Ishikawa (cell line): ENCODE measurements around the gene PRM2.

Experiments
- CEBPB ChIP-seq: IDR thresholded peaks from 2 replicates; pipeline ENCODE4 v1.6.1; 2012
- CREB1 ChIP-seq: IDR thresholded peaks from 2 replicates; pipeline ENCODE4 v1.6.1; 2012; ENCODE audit warnings: low read depth
- EGR1 ChIP-seq: IDR thresholded peaks from 2 replicates; pipeline ENCODE4 v1.6.1; 2012
- EP300 ChIP-seq: IDR thresholded peaks from 2 replicates; pipeline ENCODE4 v1.6.1; 2012; ENCODE audit warnings: borderline replicate concordance
- FOXM1 ChIP-seq: IDR thresholded peaks from 2 replicates; pipeline ENCODE4 v1.6.1; 2012; ENCODE audit warnings: low read depth, borderline replicate concordance
- NFIC ChIP-seq: IDR thresholded peaks from 2 replicates; pipeline ENCODE4 v1.6.1; 2012
- RAD21 ChIP-seq: IDR thresholded peaks from 2 replicates; pipeline ENCODE4 v1.6.1; 2012; ENCODE audit warnings: low read depth
- REST ChIP-seq: IDR thresholded peaks from 2 replicates; pipeline ENCODE4 v1.6.1; 2012; ENCODE audit warnings: low read depth, mild to moderate bottlenecking
- TAF1 ChIP-seq: IDR thresholded peaks from 2 replicates; pipeline ENCODE4 v1.6.1; 2012; ENCODE audit warnings: low read depth, mild to moderate bottlenecking
- TCF12 ChIP-seq: IDR thresholded peaks from 2 replicates; pipeline ENCODE4 v1.6.1; 2012; ENCODE audit warnings: low read depth
- TEAD4 ChIP-seq: IDR thresholded peaks from 2 replicates; pipeline ENCODE4 v1.6.1; 2012
- YY1 ChIP-seq: IDR thresholded peaks from 2 replicates; pipeline ENCODE4 v1.6.1; 2012; ENCODE audit warnings: low read depth
- ZBTB7A ChIP-seq: IDR thresholded peaks from 2 replicates; pipeline ENCODE4 v1.6.1; 2012; ENCODE audit warnings: low read depth
- TF ChIP-seq, protein P1 (sequence below): IDR thresholded peaks from 2 replicates; pipeline ENCODE4 v1.6.1; 2012
- TF ChIP-seq, protein P2 (sequence below): IDR thresholded peaks from 2 replicates; pipeline ENCODE4 v1.6.1; 2012

Gene PRM2

GRCh38 chr16:11320170-11320569, 43.9 kb upstream of the PRM2 start:
- no peak for TF ChIP-seq TEAD4
- TF ChIP-seq, protein P1, sequence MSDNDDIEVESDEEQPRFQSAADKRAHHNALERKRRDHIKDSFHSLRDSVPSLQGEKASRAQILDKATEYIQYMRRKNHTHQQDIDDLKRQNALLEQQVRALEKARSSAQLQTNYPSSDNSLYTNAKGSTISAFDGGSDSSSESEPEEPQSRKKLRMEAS = 0 out of 2 replicates have a peak, but pooled peaks have one; percentile 20
- 0 out of 2 replicates have a peak, but pooled peaks have one; percentile 37 for TF ChIP-seq EP300
- TF ChIP-seq CEBPB = no peak
- TF ChIP-seq REST = no peak

DNA sequence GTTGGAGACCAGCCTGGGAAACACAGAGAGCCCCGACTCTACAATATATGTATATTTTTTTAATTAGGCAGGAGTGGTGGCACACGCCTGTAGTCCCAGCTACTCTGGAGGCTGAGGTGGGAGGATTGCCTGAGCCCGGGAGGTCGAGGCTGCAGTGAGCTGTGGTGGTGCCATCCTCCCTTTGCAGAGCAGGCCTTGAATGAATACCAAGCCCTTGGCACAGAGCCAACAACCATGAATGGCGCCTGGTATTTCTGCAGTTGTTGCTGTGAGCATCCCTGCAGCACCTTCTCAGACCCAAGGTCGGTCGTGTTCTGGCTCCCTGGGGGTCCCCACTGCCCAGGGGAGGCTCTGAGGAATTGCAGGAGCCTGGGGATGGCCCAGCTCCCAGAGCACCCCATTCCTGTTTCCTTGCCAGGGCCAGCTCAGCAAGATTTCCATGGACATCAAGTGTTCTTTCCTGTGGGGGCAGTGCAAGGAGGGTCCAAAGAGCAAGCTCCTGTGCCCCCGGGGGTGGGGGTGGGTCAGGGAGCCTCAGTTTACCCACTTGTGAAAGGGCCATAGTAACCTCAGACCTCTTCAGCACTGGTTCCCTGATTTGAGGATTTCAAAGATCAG, 43.4 kb upstream of the PRM2 start:
- TF ChIP-seq EP300 (no peak), REST (no peak), YY1 (peak; percentile 63), TCF12 (peak; percentile 36; the same call in 1 of the 2 replicates), TEAD4 (peak; percentile 54; the same call in 1 of the 2 replicates), EGR1 (no peak), ZBTB7A (no peak; the same call in 1 of the 2 replicates), NFIC (peak; percentile 95)
- TF ChIP-seq, protein P1 = no peak

DNA sequence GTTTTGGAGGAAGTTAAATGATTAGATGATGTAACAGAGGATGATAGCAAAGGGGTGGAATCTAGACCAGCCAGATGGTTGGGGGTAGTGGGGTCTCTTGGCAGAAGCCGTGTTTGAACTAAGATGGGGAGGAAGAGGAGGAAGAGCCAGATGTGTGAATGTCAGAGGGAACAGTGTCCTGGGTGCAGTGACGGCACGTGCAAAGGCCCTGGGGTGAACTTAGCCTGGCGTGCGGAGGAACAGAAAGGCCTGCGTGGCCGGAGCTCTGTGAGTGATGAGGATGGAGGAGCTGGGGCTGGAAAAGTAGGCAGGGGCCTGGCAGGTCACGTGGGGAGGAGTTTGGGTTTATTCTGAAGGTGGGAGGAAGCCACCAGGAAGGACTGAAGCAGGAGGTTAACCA, 42.5 kb upstream of the PRM2 start:
- TF ChIP-seq REST (no peak), TAF1 (no peak), EGR1 (no peak), NFIC (no peak), CEBPB (no peak), FOXM1 (no peak), YY1 (no peak), CREB1 (no peak)
- TF ChIP-seq, protein P1 = no peak

GRCh38 chr16:11316331-11317015, 40.2 kb upstream of the PRM2 start:
- TF ChIP-seq FOXM1 (no peak), ZBTB7A (no peak), TCF12 (peak; percentile 38; the same call in 1 of the 2 replicates), EP300 (peak; percentile 43; the same call in 1 of the 2 replicates)

DNA sequence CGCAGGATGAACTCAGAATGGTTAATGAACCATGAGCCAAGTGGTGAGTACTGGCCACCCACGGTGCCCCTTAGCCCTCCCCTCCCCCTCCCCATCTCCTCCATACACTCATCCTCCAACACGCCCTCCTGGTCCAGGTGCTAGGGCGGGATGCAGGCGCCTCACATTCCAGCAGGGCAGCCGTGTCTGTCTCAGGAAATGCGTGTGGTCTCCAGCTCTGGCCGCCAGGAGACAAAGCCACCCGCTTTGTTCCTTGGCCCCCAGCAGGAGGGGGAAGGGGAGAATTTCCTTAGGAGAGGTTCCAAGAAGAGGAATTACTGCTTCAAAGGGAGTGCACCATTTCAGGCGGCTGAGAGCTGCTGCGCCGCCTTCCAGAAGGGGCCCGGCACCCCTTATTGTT, 39.2 kb upstream of the PRM2 start:
- peak; percentile 98 for TF ChIP-seq TCF12
- peak; percentile 59 for TF ChIP-seq YY1
- peak; percentile 85 for TF ChIP-seq FOXM1
- no peak for TF ChIP-seq TAF1
- peak; percentile 94 for TF ChIP-seq EP300
- peak; percentile 19; the same call in 1 of the 2 replicates for TF ChIP-seq EGR1
- TF ChIP-seq TEAD4 = peak; percentile 96
- TF ChIP-seq RAD21 = peak; percentile 22; the same call in 1 of the 2 replicates
- no peak for TF ChIP-seq CREB1
- TF ChIP-seq, protein P1 = peak; percentile 67; the same call in 1 of the 2 replicates
- TF ChIP-seq NFIC = peak; percentile 87
- TF ChIP-seq, protein P2, sequence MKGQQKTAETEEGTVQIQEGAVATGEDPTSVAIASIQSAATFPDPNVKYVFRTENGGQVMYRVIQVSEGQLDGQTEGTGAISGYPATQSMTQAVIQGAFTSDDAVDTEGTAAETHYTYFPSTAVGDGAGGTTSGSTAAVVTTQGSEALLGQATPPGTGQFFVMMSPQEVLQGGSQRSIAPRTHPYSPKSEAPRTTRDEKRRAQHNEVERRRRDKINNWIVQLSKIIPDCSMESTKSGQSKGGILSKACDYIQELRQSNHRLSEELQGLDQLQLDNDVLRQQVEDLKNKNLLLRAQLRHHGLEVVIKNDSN = no peak
- TF ChIP-seq REST = no peak
